CD4-positive, CD25-positive, alpha-beta regulatory T cell (primary cell): ENCODE results near the gene OPN1MW2. TPM values are rescaled to one million over a fixed set of nuclear protein-coding genes. Genes with fewer than 3 reads are reported as not detected.
A peak's percentile ranks its signal among the peaks of the same experiment; 100 is the strongest.
"Not testable (repeated sequence)": the region's sequence is repeated elsewhere in the genome, so short reads cannot be mapped to it uniquely, and the experiment has no call there.

ENCODE experiments used
- ATAC-seq, 2 donors: fragments of 150-1000 bp; cut with Tn5 transposase; one replicate each; pipeline ENCODE4 v1.10.0; 2021; ENCODE audit warnings: low read depth in 2 of 2, moderate number of reproducible peaks in 2 of 2, moderate library complexity in 1 of 2
- DNase-seq, 3 donors: peaks; one replicate each; pipeline versions ENCODE4 v3.0.0 to v3.0.0-alpha.2; 2012 to 2022; ENCODE audit warnings: mixed read lengths in 1 of 3
- H3K27ac ChIP-seq: one replicate; pipeline ENCODE4 v1.7.0; 2013; ENCODE audit warnings: mild to moderate bottlenecking, low read length; ENCODE audit not compliant: insufficient read depth, poor library complexity, severe bottlenecking
- H3K27me3 ChIP-seq: one replicate; pipeline ENCODE4 v1.7.0; 2013; ENCODE audit warnings: low read length; ENCODE audit not compliant: control insufficient read depth, insufficient read depth
- H3K36me3 ChIP-seq: one replicate; pipeline ENCODE4 v1.7.0; 2013; ENCODE audit warnings: mild to moderate bottlenecking, low read length, moderate library complexity; ENCODE audit not compliant: control insufficient read depth, insufficient read depth
- H3K4me1 ChIP-seq: 2 replicates; pipeline ENCODE4 v1.7.0; 2013; ENCODE audit warnings: mild to moderate bottlenecking, low read length; ENCODE audit not compliant: insufficient read depth, control insufficient read depth, poor library complexity, severe bottlenecking
- H3K4me3 ChIP-seq: one replicate; pipeline ENCODE4 v1.7.0; 2013; ENCODE audit warnings: low read depth, mild to moderate bottlenecking, low read length, moderate library complexity
- H3K9me3 ChIP-seq, 2 experiments: 1 replicate in 1 of 2; 2 replicates in 1 of 2; pipeline ENCODE4 v1.7.0; 2013; ENCODE audit warnings: low read length in 2 of 2, mild to moderate bottlenecking in 1 of 2, moderate library complexity in 1 of 2; ENCODE audit not compliant: control insufficient read depth in 2 of 2
- H3K27ac Mint-ChIP-seq, 3 donors: one replicate each; pipeline ENCODE4 v1.8.0; 2020 to 2022; ENCODE audit warnings: mild to moderate bottlenecking in 3 of 3, mixed read lengths in 3 of 3, moderate library complexity in 2 of 3
- H3K27me3 Mint-ChIP-seq: one replicate; pipeline ENCODE4 v1.8.0; 2022; ENCODE audit warnings: mild to moderate bottlenecking, mixed read lengths
- H3K36me3 Mint-ChIP-seq: one replicate; pipeline ENCODE4 v1.8.0; 2020; ENCODE audit warnings: mixed read lengths
- H3K4me1 Mint-ChIP-seq, 4 donors: one replicate each; pipeline ENCODE4 v1.8.0; 2020 to 2022; ENCODE audit warnings: mixed read lengths in 4 of 4, mild to moderate bottlenecking in 1 of 4
- H3K4me3 Mint-ChIP-seq, 4 donors: one replicate each; pipeline ENCODE4 v1.8.0; 2020 to 2022; ENCODE audit warnings: mild to moderate bottlenecking in 4 of 4, mixed read lengths in 4 of 4, moderate library complexity in 3 of 4
- H3K9me3 Mint-ChIP-seq, 7 donors: one replicate each; pipeline ENCODE4 v1.8.0; 2020 to 2022; ENCODE audit warnings: mixed read lengths in 7 of 7, mild to moderate bottlenecking in 3 of 7, moderate library complexity in 2 of 7
- polyA plus RNA-seq, 4 donors: library from polyadenylated mRNA; unstranded; fragments of 300-500 nt; fragmentation: Illumina TruSeq; gene quantifications; one replicate each; pipeline ENCODE4 v1.2.3, GENCODE V29; 2021
- total RNA-seq: library from RNA; stranded (reverse); gene quantifications from one replicate; pipeline ENCODE4 v1.2.3, GENCODE V29; 2022

The OPN1MW2 gene
- total and polyA plus RNA-seq, 5 donors from 2014 or later, result not detected

DNA sequence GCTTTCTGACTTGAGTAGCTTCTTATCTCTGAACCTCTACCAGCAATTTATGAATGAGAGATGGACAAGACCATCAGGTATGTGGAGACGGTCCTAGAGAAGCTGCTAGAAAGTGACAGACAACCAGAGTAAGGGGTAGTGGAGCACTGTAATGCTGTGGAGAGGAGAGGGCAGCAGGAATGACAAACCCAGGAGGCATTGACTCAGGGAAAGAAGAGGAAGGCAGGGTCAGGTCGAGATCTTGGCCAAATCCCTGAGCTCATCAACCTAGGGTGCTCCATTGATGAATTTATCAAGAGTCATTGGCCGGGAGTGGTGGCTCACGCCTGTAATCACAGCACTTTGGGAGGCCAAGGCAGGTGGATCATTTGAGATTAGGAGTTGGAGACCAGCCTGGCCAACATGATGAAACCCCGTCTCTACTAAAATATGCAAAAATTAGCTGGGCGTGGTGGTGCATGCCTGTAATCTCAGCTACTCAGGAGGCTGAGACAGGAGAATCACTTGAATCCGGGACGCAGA, 20.5 kb downstream of the OPN1MW2 start:
- not testable (repeated sequence) for H3K4me1 ChIP-seq, H3K4me3 ChIP-seq, H3K9me3 Mint-ChIP-seq, H3K27me3 ChIP-seq, H3K36me3 ChIP-seq, H3K4me1 Mint-ChIP-seq, DNase-seq, H3K9me3 ChIP-seq, H3K27ac ChIP-seq, H3K27me3 Mint-ChIP-seq, H3K36me3 Mint-ChIP-seq, ATAC-seq, H3K27ac Mint-ChIP-seq
- H3K4me3 Mint-ChIP-seq, result peak overlapping the region in 1 of 4 donors; percentile 10

DNA sequence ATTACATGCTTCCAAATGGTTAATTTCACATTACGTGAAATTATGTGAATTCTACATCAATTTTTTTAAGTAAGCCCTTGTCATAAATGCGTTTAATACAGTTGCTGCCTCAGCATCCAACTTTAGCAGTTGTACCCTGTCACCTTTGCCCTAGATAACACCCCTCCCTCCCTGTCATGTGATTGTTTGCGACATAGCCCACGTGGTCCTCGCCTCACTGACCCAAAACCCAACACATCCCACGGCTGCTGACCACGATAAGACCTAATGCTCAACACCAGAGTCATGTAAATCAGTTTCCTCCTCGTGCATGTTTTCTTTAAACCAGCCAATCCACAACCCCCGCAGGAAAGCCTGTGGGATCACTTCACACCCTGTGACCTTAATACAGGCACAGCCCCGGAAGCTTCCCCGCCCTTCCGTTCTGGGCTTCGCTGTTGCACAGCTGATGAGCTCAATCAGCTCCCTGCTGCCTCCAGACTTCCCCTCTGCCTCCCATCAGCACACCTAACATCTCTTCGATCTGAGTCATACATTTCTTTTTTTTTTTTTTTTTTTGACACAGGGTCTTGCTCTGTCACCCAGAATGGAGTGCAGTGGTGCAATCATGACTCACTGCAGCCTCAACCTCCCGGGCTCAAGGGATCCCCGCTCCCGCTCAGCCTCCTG, 28.0 kb downstream of the OPN1MW2 start:
- not testable (repeated sequence) for H3K27ac ChIP-seq, H3K4me1 ChIP-seq, H3K9me3 ChIP-seq, H3K4me3 ChIP-seq, H3K27ac Mint-ChIP-seq, H3K36me3 Mint-ChIP-seq, H3K36me3 ChIP-seq, H3K27me3 Mint-ChIP-seq, H3K4me3 Mint-ChIP-seq, H3K9me3 Mint-ChIP-seq, H3K27me3 ChIP-seq, H3K4me1 Mint-ChIP-seq
- peak; percentile 96 to 97 for ATAC-seq
- peak in 1 of 3 donors; percentile 26 for DNase-seq

DNA sequence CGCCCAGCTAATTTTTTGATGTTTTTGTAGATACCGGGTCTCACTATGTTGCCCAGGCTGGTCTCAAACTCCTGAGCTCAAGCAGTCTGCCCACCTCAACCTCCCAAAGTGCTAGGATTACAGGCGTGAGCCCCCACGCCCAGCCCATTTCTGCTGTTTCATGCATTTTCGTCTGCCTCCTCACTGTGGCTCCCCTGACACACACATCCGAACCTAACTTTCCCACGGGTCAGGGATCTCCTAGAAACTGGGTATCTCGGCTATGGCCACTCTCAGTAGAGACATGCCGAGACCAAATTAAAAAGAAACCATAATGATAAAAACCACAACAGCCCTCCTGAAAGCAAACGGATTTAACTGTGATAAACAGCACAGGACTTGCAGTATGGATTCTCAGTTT, 28.5 kb downstream of the OPN1MW2 start:
- not testable (repeated sequence) for ATAC-seq, H3K36me3 ChIP-seq, H3K4me1 Mint-ChIP-seq, H3K27me3 Mint-ChIP-seq, H3K4me3 Mint-ChIP-seq, H3K4me1 ChIP-seq, H3K9me3 Mint-ChIP-seq, H3K27me3 ChIP-seq, H3K27ac ChIP-seq, H3K9me3 ChIP-seq, DNase-seq, H3K36me3 Mint-ChIP-seq, H3K4me3 ChIP-seq, H3K27ac Mint-ChIP-seq

DNA sequence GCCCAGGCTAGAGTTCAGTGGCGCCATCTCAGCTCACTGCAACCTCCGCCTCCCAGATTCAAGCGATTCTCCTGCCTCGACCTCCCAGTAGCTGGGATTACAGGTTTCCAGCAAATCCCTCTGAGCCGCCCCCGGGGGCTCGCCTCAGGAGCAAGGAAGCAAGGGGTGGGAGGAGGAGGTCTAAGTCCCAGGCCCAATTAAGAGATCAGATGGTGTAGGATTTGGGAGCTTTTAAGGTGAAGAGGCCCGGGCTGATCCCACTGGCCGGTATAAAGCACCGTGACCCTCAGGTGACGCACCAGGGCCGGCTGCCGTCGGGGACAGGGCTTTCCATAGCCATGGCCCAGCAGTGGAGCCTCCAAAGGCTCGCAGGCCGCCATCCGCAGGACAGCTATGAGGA, 37.7 kb downstream of the OPN1MW2 start, which contains the start of gene OPN1MW3:
Gene OPN1MW3 (plus strand): TSS at position 301 of the 400 bp plus-strand sequence. CDS start 38 bp downstream, at position 339.
- DNase-seq, H3K36me3 Mint-ChIP-seq, H3K4me1 ChIP-seq, H3K9me3 Mint-ChIP-seq, H3K27me3 ChIP-seq, H3K4me1 Mint-ChIP-seq, H3K27ac Mint-ChIP-seq, H3K9me3 ChIP-seq, H3K4me3 ChIP-seq, H3K36me3 ChIP-seq, ATAC-seq, H3K4me3 Mint-ChIP-seq, H3K27ac ChIP-seq, H3K27me3 Mint-ChIP-seq: not testable (repeated sequence)

DNA sequence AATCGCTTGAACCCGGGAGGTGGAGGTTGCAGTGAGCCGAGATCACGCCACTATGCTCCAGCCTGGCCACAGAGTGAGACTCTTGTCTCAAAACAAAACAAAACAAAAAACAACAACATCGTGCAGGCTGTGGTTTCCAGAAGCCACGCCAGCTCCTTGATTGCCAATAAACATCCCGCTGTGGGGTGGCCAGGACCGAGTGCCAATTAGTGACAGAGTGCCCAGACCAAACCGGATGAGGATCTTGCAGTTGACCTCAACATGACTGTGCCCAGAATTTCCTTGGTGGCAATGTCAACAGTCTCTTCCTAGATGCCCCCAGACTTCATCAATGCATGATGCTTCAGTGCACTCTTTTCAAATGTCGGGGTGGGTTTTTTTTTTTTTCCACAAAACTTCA, 39.2 kb downstream of the OPN1MW2 start:
- H3K4me3 Mint-ChIP-seq, result not testable (repeated sequence)

DNA sequence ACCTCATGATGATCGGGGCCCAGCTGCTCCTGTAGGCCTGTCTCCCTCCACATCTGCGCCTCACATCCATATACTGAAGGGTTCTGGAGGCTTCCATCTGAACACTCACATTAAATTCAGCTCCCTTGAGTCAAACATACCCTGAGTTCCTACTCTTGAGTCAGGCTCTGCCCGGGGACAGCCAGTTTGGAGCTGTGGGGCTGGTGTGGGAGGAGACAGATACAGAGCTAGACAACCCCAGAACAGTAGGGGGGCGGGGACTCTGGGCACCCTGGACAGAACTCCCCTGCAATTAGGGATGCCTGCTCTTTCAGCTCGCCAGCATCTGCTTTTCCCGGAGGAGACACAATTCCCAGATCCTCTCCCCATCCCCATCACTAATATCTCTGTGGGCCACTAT, 43.5 kb downstream of the OPN1MW2 start:
- H3K36me3 Mint-ChIP-seq, H3K9me3 ChIP-seq, H3K27me3 Mint-ChIP-seq, H3K4me1 Mint-ChIP-seq, H3K27ac ChIP-seq, H3K27ac Mint-ChIP-seq, H3K27me3 ChIP-seq, H3K4me3 ChIP-seq, H3K4me1 ChIP-seq, H3K9me3 Mint-ChIP-seq, H3K36me3 ChIP-seq, ATAC-seq, H3K4me3 Mint-ChIP-seq, DNase-seq: not testable (repeated sequence)

More for the DNA sequence above, 39.2 kb downstream of the OPN1MW2 start:
- H3K27ac ChIP-seq, H3K27me3 Mint-ChIP-seq, H3K27me3 ChIP-seq, H3K4me3 ChIP-seq, H3K27ac Mint-ChIP-seq, H3K9me3 ChIP-seq, H3K36me3 ChIP-seq, H3K4me1 Mint-ChIP-seq, ATAC-seq, H3K36me3 Mint-ChIP-seq, H3K9me3 Mint-ChIP-seq, H3K4me1 ChIP-seq, DNase-seq: not testable (repeated sequence)

DNA sequence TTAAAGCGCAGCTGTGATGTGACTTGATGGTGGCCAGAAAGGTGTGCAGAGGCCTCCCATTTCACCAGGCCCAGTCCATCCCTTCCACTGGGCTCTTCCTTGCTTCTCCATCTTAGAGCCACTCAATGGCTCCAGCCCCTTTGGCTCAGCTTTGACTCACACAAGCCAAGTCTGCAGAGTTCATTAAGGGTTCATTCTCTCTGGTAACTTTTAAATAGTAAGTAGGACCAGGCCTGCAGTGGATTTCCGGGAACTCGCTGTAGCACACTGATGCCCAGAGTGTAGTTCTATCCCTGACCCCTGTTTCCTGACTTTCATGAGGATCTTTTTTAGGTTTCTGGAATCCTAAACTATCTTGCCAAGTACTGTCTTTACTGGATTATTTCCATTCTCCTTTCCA, 49.7 kb downstream of the OPN1MW2 start:
- not testable (repeated sequence) for H3K4me1 ChIP-seq, H3K27me3 ChIP-seq, H3K9me3 Mint-ChIP-seq, H3K9me3 ChIP-seq, DNase-seq, H3K4me3 ChIP-seq, H3K27me3 Mint-ChIP-seq, H3K27ac Mint-ChIP-seq, H3K4me1 Mint-ChIP-seq, H3K27ac ChIP-seq, H3K36me3 Mint-ChIP-seq, ATAC-seq, H3K4me3 Mint-ChIP-seq, H3K36me3 ChIP-seq
